HuH-7 (cell line): ENCODE data around the gene CCDC86.
A peak's percentile ranks its signal among the peaks of the same experiment; 100 is the strongest.

Experiments
- DNase-seq: peaks from one replicate; pipeline ENCODE4 v3.0.0; 2011; ENCODE audit warnings: low spot score

Gene CCDC86

DNA sequence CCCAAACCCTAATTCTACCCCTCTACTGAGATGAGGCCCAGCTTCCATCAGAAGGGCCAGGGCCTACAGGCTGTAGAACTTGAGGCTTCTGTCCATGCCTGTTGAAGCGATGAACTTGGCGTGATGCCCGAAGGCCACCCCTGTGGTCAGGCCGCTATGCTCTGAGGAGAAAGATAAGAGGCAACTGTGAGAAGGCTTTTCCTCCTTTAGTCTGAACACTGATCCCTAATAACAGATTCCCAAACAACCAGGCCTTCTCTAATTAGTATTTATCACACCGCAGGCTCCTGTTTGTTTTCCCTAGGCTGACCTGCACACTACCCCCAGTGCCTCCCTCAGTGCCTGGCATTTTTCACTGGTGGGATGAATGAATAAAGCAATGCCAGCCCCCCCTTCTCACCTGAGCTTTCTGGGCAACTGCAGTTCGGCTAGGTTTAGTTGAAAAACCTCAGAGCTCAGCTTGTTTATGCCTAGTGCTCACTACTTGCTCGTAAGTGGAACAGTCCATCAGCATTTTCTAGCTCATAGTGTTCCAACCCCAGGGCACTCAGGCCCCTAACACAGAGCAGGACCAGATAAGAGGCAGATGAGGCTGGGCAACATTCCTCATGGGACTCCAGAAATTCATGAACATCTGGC lies 49.3 kb downstream of the CCDC86 start:
- DNase-seq = no peak

DNA sequence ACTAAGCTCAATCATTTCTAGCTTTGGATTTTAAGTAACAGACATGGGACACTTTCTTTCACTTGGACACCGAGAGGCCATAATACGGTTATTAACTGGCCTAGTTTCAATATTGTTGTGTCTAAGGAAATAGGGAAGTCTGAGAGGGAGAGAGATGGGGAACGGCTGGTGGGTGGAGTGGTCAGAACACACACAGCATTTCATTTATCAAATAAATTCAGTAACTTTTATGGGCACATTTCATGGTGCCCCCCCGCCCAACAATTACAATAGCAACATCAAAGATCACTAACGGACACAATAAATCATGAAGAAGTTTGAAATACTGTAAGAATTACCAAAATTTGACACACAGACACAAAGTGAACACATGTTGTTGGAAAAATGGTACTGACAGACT lies 53.8 kb downstream of the CCDC86 start:
- no peak for DNase-seq

DNA sequence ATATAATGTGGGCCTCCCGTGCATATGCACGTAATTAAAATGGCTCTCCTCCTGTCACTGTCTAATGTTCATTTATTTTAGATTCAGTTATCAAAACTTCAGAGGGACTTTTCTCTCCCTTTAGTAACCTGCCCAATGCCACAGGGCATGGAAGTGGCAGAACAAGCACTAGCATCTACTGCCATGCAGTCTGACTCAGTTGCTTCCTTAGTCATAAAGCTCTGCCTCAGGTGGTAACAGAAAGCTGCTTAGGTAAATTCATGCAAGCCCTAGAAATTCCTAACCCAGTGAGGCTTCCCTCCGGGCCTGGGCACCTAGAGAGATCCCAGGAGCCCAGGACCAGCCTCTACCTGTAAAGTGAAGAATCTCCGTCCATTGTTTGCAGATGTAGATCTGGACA lies 55.6 kb downstream of the CCDC86 start:
- DNase-seq = no peak

DNA sequence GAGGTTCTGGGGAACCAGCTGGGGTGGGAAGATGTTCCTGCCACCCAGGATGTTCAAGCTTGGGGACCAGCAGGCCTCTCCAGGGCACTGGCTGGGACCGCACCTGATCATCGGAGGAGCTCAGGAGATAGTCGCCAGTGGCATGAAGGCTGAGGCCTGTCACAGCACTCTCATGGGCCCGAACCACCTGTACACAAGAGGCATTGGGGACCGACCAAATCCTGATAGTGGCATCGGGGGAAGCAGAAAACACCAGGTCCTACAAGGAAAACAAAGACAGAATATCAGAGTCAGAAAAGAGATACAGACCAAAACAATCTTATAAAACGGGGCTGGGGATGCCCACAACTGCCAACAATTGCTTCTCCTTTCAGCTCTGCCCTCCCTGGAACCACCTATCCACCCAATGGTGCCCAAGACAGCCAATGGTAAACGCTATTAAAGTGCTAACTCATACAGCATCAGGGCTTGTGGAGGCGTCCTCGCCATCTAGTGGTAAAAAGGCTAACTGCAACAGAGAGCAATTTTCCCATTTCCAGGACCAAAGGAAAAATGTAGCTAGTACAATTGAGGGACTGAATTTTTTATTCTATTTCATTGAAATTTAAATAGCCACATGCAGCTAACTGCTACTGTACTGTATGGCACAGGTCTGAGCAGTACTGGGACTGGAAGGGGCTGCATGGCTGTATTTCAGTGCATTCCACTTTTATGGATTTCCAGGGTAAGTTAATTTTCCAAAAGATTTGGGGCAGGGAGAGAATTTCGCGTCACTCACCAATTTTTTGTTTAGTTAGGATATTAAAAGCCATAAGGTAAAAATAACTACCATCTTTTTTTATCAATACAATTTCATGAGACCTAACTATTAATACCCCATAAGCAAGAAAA lies 57.4 kb downstream of the CCDC86 start:
- peak; percentile 94 for DNase-seq

DNA sequence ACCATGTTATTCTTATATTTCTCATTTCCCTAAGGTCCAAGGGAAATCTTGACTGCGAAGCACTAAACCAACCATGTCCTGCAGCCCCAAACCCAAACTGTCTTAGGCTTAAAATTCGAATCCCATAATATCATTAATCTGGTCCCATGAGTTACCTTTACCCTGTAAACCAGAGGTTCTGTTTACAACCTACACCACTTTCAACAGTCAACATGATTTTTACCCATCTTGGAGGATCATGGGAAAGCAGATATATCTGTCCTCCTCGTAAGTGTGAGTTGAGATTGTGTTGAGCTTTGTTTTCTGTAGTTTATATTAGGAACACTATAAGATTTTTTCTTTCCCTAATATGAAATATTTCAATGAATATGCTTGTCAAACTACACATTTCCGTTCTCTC lies 58.1 kb downstream of the CCDC86 start:
- no peak for DNase-seq
